ENCODE results near the gene NINJ1. TPM values are rescaled to one million over a fixed set of nuclear protein-coding genes. Genes with fewer than 3 reads are reported as not detected.
"Not testable (repeated sequence)": the region's sequence is repeated elsewhere in the genome, so short reads cannot be mapped to it uniquely, and the experiment has no call there.

NINJ1 gene
- total and polyA plus RNA-seq, 2 donors (not counting 1 experiment from before 2014, with no cell fraction given), result 7.2 to 59.9 TPM

DNA sequence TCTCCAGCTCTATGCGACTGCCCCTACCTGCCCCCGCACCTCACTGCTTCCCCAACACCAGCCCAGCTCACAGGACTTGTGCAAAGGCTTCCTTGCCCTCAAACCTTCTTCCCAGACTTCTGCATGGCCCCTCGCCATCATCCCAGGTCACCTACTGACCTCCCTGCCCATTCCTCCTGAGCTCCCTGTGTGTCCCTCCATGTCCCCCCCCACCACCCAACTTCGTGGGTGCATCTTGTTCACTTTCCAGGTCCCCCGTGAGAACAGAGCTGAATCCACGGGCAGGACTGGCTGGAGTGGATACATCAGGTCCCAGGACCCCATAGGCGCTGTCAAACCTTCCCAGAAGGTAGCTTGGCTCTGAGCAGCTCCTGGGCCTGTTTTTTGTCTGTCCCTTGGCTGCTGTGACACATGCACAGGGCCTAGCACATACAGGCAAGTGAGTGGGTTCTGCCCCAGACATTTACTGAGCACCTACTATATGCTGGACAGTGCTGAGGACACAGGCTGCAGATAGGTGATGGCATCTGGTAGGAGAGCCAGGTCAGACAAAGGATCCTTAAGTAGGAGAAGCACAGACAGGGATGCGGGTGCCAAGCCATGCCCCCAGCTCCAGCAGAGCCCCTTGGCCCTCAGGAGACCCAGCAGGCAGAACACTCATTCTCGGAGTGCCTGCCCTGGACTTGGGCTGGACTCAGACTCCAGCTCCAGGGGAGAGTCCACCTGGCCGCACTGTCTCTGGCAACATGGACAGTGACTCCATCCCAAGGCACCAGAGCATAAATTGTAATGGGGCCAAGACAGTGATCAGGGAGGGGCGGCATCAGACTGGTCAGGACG, 15.0 kb downstream of the NINJ1 start:
- Histone ChIP-seq H4K20me1 (ENCODE audit: control insufficient read depth, extremely low read depth, insufficient read depth, low read length) (no peaks in the 10 kb centered on the region), H3K4me3 (replicated peaks in 1 of 4; ENCODE audit: control extremely low read depth in 1 of 4, insufficient read depth in 1 of 4, low read depth in 3 of 4, low read length in 4 of 4) (no peak overlapping the region), H3K9me3 (ENCODE audit: control insufficient read depth, insufficient read depth, low read depth, low read length) (no peaks in the 10 kb centered on the region), H3K79me2 (ENCODE audit: control insufficient read depth, insufficient read depth, low read length) (no peaks in the 10 kb centered on the region), H3K36me3 (ENCODE audit: control insufficient read depth, insufficient read depth, low read length) (peaks cover 4% of the 10 kb centered on the region), H3K9ac (ENCODE audit: insufficient read depth, low read length) (no peak overlapping the region), H3K27ac (ENCODE audit: insufficient read depth, low read length) (peak overlapping the region; percentile 42), H2AFZ (ENCODE audit: low read length) (no peak overlapping the region), H3K27me3 (ENCODE audit: control insufficient read depth, insufficient read depth, low read length) (no peaks in the 10 kb centered on the region), H3K4me1 (ENCODE audit: control insufficient read depth, extremely low read depth, insufficient read depth, low read length) (peaks cover 8% of the 10 kb centered on the region), H3K4me2 (ENCODE audit: extremely low read depth, insufficient read depth, low read length) (no peak overlapping the region)
- TF ChIP-seq, protein P1, sequence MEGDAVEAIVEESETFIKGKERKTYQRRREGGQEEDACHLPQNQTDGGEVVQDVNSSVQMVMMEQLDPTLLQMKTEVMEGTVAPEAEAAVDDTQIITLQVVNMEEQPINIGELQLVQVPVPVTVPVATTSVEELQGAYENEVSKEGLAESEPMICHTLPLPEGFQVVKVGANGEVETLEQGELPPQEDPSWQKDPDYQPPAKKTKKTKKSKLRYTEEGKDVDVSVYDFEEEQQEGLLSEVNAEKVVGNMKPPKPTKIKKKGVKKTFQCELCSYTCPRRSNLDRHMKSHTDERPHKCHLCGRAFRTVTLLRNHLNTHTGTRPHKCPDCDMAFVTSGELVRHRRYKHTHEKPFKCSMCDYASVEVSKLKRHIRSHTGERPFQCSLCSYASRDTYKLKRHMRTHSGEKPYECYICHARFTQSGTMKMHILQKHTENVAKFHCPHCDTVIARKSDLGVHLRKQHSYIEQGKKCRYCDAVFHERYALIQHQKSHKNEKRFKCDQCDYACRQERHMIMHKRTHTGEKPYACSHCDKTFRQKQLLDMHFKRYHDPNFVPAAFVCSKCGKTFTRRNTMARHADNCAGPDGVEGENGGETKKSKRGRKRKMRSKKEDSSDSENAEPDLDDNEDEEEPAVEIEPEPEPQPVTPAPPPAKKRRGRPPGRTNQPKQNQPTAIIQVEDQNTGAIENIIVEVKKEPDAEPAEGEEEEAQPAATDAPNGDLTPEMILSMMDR (conservative IDR thresholded peaks at IDR 0.05 in 1 of 2, IDR thresholded peaks at IDR 0.05 in 1 of 2; ENCODE audit: low read depth in 1 of 2, low read length in 2 of 2), result no peak
- no peak for TF ChIP-seq EZH2 (IDR thresholded peaks at IDR 0.05; ENCODE audit: low read length, missing control alignments)
- DNase-seq (ENCODE audit: low read depth in 2 of 2), result no peak

DNA sequence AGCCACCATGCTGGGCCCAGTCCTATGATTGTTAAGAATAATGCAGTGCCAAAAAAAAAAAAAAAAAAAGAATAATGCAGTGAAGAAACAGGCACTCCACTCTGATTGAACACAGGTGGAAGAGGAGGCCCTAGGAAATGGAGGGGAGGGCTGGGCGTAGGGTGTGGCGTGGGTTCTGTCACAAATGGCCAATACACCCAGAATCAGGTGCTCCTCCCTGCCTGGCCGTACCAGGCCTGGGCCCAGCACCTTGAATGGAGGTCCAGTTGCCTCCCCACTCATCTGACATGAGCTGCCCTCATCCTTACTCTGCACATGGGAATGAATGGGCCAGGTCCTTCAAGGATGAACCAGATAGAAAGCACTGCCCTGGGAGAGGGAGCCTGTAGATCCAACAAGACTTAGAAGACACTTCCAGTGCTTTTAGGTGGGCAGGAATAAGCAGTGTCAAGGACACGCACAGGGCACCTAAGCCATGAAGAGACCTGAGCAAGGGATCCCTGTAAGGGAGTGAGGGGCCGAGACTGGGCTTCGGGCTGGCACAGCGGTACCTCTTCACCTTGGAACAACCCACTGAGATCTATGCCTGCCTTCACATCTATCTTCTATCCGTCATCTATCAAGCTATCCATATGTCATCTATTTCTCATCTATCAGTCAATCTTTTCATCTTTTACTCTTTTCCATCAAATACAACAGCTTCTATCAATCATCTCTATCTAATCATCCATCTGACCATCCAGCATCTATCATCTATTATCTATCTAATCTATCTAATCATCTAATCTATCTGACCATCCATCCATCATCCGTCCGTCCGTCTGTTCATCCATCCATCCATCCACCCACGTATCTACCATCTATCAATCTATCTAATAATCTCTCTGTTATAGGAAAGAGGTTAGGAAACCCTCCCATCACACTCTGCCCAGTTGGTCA, 15.9 kb downstream of the NINJ1 start:
- DNase-seq (ENCODE audit: low read depth in 2 of 2), result no peak
- Histone ChIP-seq H3K36me3 (ENCODE audit: control insufficient read depth, insufficient read depth, low read length) (peaks cover 10% of the 10 kb centered on the region), H3K9me3 (ENCODE audit: control insufficient read depth, insufficient read depth, low read depth, low read length) (no peaks in the 10 kb centered on the region), H3K4me1 (ENCODE audit: control insufficient read depth, extremely low read depth, insufficient read depth, low read length) (peaks cover 8% of the 10 kb centered on the region), H3K27me3 (ENCODE audit: control insufficient read depth, insufficient read depth, low read length) (no peaks in the 10 kb centered on the region), H2AFZ (ENCODE audit: low read length) (no peak overlapping the region), H3K27ac (ENCODE audit: insufficient read depth, low read length) (no peak overlapping the region), H4K20me1 (ENCODE audit: control insufficient read depth, extremely low read depth, insufficient read depth, low read length) (no peaks in the 10 kb centered on the region), H3K4me2 (ENCODE audit: extremely low read depth, insufficient read depth, low read length) (no peak overlapping the region), H3K4me3 (replicated peaks in 1 of 4; ENCODE audit: control extremely low read depth in 1 of 4, insufficient read depth in 1 of 4, low read depth in 3 of 4, low read length in 4 of 4) (no peak overlapping the region), H3K9ac (ENCODE audit: insufficient read depth, low read length) (no peak overlapping the region), H3K79me2 (ENCODE audit: control insufficient read depth, insufficient read depth, low read length) (no peaks in the 10 kb centered on the region)
- no peak for TF ChIP-seq EZH2 (IDR thresholded peaks at IDR 0.05; ENCODE audit: low read length, missing control alignments)
- TF ChIP-seq, protein P1 (conservative IDR thresholded peaks at IDR 0.05 in 1 of 2, IDR thresholded peaks at IDR 0.05 in 1 of 2; ENCODE audit: low read depth in 1 of 2, low read length in 2 of 2), result no peak

DNA sequence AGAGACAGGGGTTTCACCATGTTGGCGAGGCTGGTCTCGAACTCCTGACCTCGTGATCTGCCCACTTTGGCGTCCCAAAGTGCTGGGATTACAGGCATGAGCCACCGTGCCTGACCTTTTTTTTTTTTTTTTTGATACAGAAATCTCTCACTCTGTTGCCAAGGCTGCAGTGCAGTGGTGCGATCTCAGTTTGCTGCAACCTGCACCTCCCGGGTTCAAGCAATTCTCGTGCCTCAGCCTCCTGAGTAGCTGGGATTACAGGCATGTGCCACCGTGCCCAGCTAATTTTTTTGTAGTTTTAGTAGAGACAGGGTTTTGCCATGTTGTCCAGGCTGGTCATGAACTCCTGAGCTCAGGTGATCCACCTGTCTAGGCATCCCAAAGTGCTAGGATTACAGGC, 16.5 kb downstream of the NINJ1 start:
- H3K4me1 ChIP-seq (ENCODE audit: control insufficient read depth, extremely low read depth, insufficient read depth, low read length); H4K20me1 ChIP-seq (ENCODE audit: control insufficient read depth, extremely low read depth, insufficient read depth, low read length); H3K79me2 ChIP-seq (ENCODE audit: control insufficient read depth, insufficient read depth, low read length); H2AFZ ChIP-seq (ENCODE audit: low read length); H3K27ac ChIP-seq (ENCODE audit: insufficient read depth, low read length); H3K4me3 ChIP-seq (replicated peaks in 1 of 4; ENCODE audit: control extremely low read depth in 1 of 4, insufficient read depth in 1 of 4, low read depth in 3 of 4, low read length in 4 of 4); H3K9me3 ChIP-seq (ENCODE audit: control insufficient read depth, insufficient read depth, low read depth, low read length); H3K27me3 ChIP-seq (ENCODE audit: control insufficient read depth, insufficient read depth, low read length); H3K9ac ChIP-seq (ENCODE audit: insufficient read depth, low read length); DNase-seq (ENCODE audit: low read depth in 2 of 2); H3K4me2 ChIP-seq (ENCODE audit: extremely low read depth, insufficient read depth, low read length): not testable (repeated sequence)
- H3K36me3 ChIP-seq (ENCODE audit: control insufficient read depth, insufficient read depth, low read length), result peaks cover 10% of the 10 kb centered on the region
